ENCODE measurements around the gene ST6GALNAC6.

DNA sequence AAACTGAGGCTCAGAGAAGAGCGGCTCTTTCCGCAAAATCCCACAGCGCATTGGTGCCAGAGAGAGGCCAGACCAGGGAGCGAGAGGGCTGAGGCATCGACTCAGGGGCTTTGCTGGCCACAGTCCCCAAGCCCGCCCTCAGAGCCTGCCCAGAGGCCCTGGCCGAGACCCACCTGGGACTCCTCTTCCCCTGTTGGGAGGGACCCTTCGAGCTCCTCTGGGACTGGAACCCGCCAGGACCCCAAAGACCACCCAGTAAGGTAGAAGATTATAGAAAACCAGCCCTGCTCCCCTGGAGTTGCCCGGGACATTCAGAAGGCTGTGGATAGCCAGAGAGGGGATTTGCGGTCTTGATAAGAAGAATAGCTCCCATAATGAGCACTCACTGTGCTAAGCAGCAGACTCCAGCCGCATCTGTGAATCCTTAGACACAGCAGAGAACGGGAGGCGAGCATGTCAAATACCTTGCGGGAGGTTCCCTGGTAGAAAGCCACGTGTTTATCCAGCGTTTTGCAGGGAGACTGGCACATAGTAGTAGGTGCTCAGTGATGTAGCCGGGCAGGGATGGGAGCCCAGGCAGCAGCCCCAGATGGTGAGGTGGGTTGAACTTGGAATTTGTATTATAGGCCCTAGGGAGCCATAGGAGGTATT, 21.3 kb downstream of the ST6GALNAC6 start:
- no peak for TF ChIP-seq GATA3 (IDR thresholded peaks at IDR 0.05; ENCODE audit: low read depth, low read length)
- TF ChIP-seq GATA2 (IDR thresholded peaks at IDR 0.05; ENCODE audit: low read depth, low read length) = no peak
